WTC11 (cell line): Measurements from ENCODE around the gene MVK. TPM values are rescaled to one million over a fixed set of nuclear protein-coding genes. Genes with fewer than 3 reads are reported as not detected.
A peak's percentile ranks its signal among the peaks of the same experiment; 100 is the strongest.

ENCODE experiments used
- ATAC-seq: fragments of 200-7000 bp; cut with Tn5 transposase; 2 replicates; pipeline ENCODE4 v1.10.0; 2021; ENCODE audit warnings: mild to moderate bottlenecking, moderate library complexity
- CTCF ChIA-PET: fragments of 300-600 bp; sonication (Branson Sonifier 250); formaldehyde crosslinking; loops from one replicate; lab custom pipeline; 2021; ENCODE audit warnings: antibody characterized with exemption; lab: Charles Lee
- POLR2A ChIA-PET: fragments of 350-600 bp; sonication (Branson Sonifier 250); formaldehyde crosslinking; loops from one replicate; lab custom pipeline; 2021; ENCODE audit warnings: antibody characterized with exemption; lab: Charles Lee
- DNase-seq: peaks from one replicate; pipeline ENCODE4 v3.0.0; 2021; ENCODE audit warnings: low spot score
- H3K27ac Mint-ChIP-seq: 2 replicates; pipeline ENCODE4 v1.8.0; 2021; ENCODE audit warnings: mixed read lengths
- H3K27me3 Mint-ChIP-seq: 2 replicates; pipeline ENCODE4 v1.8.0; 2021; ENCODE audit warnings: low read depth, mild to moderate bottlenecking, moderate library complexity, mixed read lengths
- H3K36me3 Mint-ChIP-seq: 2 replicates; pipeline ENCODE4 v1.8.0; 2021; ENCODE audit warnings: mixed read lengths
- H3K4me1 Mint-ChIP-seq: 2 replicates; pipeline ENCODE4 v1.8.0; 2022; ENCODE audit warnings: mixed read lengths
- H3K4me3 Mint-ChIP-seq: 2 replicates; pipeline ENCODE4 v1.8.0; 2021; ENCODE audit warnings: mild to moderate bottlenecking, moderate library complexity, mixed read lengths
- H3K9me3 Mint-ChIP-seq: 2 replicates; pipeline ENCODE4 v1.8.0; 2021; ENCODE audit warnings: mixed read lengths
- AFF4 ChIP-seq: sonication (generic); formaldehyde crosslinking; IDR thresholded peaks from 2 replicates; pipeline ENCODE4 v1.8.1; 2023; ENCODE audit warnings: mild to moderate bottlenecking, missing genetic modification reagents, borderline replicate concordance
- AR ChIP-seq: fragments of 250-450 bp; sonication (Bioruptor Pico); IDR thresholded peaks from 2 replicates; pipeline ENCODE4 v1.9.0; 2021; ENCODE audit warnings: mild to moderate bottlenecking
- ATF6 ChIP-seq: sonication (generic); formaldehyde crosslinking; IDR thresholded peaks from 2 replicates; pipeline ENCODE4 v1.8.1; 2023; ENCODE audit warnings: mild to moderate bottlenecking, missing genetic modification reagents
- CDX4 ChIP-seq: fragments of 250-450 bp; sonication (Bioruptor Pico); IDR thresholded peaks from 2 replicates; pipeline ENCODE4 v1.9.0; 2021; ENCODE audit warnings: moderate library complexity, mild to moderate bottlenecking, inconsistent platforms, borderline replicate concordance
- E2F1 ChIP-seq: sonication (generic); formaldehyde crosslinking; IDR thresholded peaks from 2 replicates; pipeline ENCODE4 v1.8.0; 2022; ENCODE audit warnings: mild to moderate bottlenecking, missing genetic modification reagents
- EMX1 ChIP-seq: fragments of 250-450 bp; sonication (Bioruptor Pico); IDR thresholded peaks from 2 replicates; pipeline ENCODE4 v1.8.0; 2021; ENCODE audit warnings: mild to moderate bottlenecking
- ETV6 ChIP-seq: sonication (generic); formaldehyde crosslinking; IDR thresholded peaks from 2 replicates; pipeline ENCODE4 v1.8.1; 2022; ENCODE audit warnings: mild to moderate bottlenecking, missing genetic modification reagents
- GTF2I ChIP-seq: fragments of 250-450 bp; sonication (Bioruptor Pico); conservative IDR thresholded peaks from 2 replicates; pipeline ENCODE4 v1.4.0; 2021; ENCODE audit warnings: mild to moderate bottlenecking
- HMGA2 ChIP-seq: fragments of 250-450 bp; sonication (Bioruptor Pico); IDR thresholded peaks from 2 replicates; pipeline ENCODE4 v1.4.0; 2021; ENCODE audit warnings: mild to moderate bottlenecking, moderate library complexity
- JAZF1 ChIP-seq: fragments of 250-450 bp; sonication (Bioruptor Pico); IDR thresholded peaks from 2 replicates; pipeline ENCODE4 v1.9.0; 2021; ENCODE audit warnings: moderate library complexity, mild to moderate bottlenecking, inconsistent platforms
- JUN ChIP-seq: sonication (generic); formaldehyde crosslinking; IDR thresholded peaks from 2 replicates; pipeline ENCODE4 v1.8.0; 2023; ENCODE audit warnings: mild to moderate bottlenecking, missing genetic modification reagents
- MAX ChIP-seq: sonication (generic); formaldehyde crosslinking; IDR thresholded peaks from 2 replicates; pipeline ENCODE4 v1.8.0; 2022; ENCODE audit warnings: mild to moderate bottlenecking, missing genetic modification reagents
- MYBL2 ChIP-seq: sonication (generic); formaldehyde crosslinking; IDR thresholded peaks from 2 replicates; pipeline ENCODE4 v1.8.1; 2023; ENCODE audit warnings: mild to moderate bottlenecking, moderate library complexity, missing genetic modification reagents
- NR3C1 ChIP-seq: sonication (generic); formaldehyde crosslinking; conservative IDR thresholded peaks from 2 replicates; pipeline ENCODE4 v1.8.1; 2023; ENCODE audit warnings: low read depth, mild to moderate bottlenecking, missing genetic modification reagents
- PRDM15 ChIP-seq: sonication (generic); formaldehyde crosslinking; IDR thresholded peaks from 2 replicates; pipeline ENCODE4 v1.8.0; 2022; ENCODE audit warnings: missing genetic modification reagents
- RELA ChIP-seq: sonication (generic); formaldehyde crosslinking; IDR thresholded peaks from 2 replicates; pipeline ENCODE4 v1.8.1; 2022; ENCODE audit warnings: missing genetic modification reagents, mild to moderate bottlenecking, borderline replicate concordance
- SP1 ChIP-seq: sonication (generic); formaldehyde crosslinking; conservative IDR thresholded peaks from 2 replicates; pipeline ENCODE4 v1.8.1; 2022; ENCODE audit warnings: missing genetic modification reagents
- TCF7 ChIP-seq: sonication (generic); formaldehyde crosslinking; IDR thresholded peaks from 2 replicates; pipeline ENCODE4 v1.8.0; 2022; ENCODE audit warnings: mild to moderate bottlenecking, low read depth, missing genetic modification reagents, moderate library complexity
- ZSCAN18 ChIP-seq: fragments of 250-450 bp; sonication (Bioruptor Pico); IDR thresholded peaks from 2 replicates; pipeline ENCODE4 v2.1.2; 2022; ENCODE audit warnings: mild to moderate bottlenecking, moderate library complexity
- total RNA-seq: library from RNA; stranded (reverse); gene quantifications from 3 replicates; pipeline ENCODE4 v1.2.3, GENCODE V29; 2021

Gene MVK
- total RNA-seq, 1 experiment from 2014 or later, result 13.2 TPM

- DNase-seq (no peak), ATAC-seq (no peak)
- Mint-ChIP-seq H3K4me1 (no peaks in the 10 kb centered on the region), H3K27ac (peak overlapping the region; percentile 54; the same call in 1 of the 2 replicates), H3K36me3 (peaks cover 3% of the 10 kb centered on the region; the same call in 1 of the 2 replicates), H3K4me3 (no peak overlapping the region), H3K27me3 (no peaks in the 10 kb centered on the region), H3K9me3 (no peaks in the 10 kb centered on the region)
- ChIA-PET CTCF (no interaction called here), POLR2A (no interaction called here)
- TF ChIP-seq TCF7 (CRISPR knock-in tag), result no peak
- no peak for TF ChIP-seq AR
- no peak for TF ChIP-seq MAX (CRISPR knock-in tag)
- no peak for TF ChIP-seq MYBL2 (CRISPR knock-in tag)
- no peak for TF ChIP-seq NR3C1
- no peak for TF ChIP-seq SP1 (CRISPR knock-in tag)
- no peak for TF ChIP-seq JUN
- no peak for TF ChIP-seq JAZF1 (CRISPR knock-in tag)
- TF ChIP-seq AFF4 (CRISPR knock-in tag), result no peak
- TF ChIP-seq E2F1 (CRISPR knock-in tag), result no peak
- TF ChIP-seq PRDM15 (CRISPR knock-in tag), result no peak
- TF ChIP-seq RELA (CRISPR knock-in tag), result no peak
- no peak for TF ChIP-seq ATF6 (CRISPR knock-in tag)
- no peak for TF ChIP-seq ETV6
- TF ChIP-seq EMX1 (CRISPR knock-in tag), result no peak
- no peak for TF ChIP-seq ZSCAN18 (CRISPR knock-in tag)
- no peak for TF ChIP-seq HMGA2 (CRISPR knock-in tag)
- TF ChIP-seq CDX4 (CRISPR knock-in tag), result no peak
- TF ChIP-seq GTF2I, result no peak
Observed at GRCh38 chr12:109537136-109537535, 36.5 kb upstream of the MVK start.
